GM23338 (cell line): ENCODE data around the gene KLF7. TPM values are rescaled to one million over a fixed set of nuclear protein-coding genes. Genes with fewer than 3 reads are reported as not detected.

Experiments used
- ATAC-seq: fragments of 200-7000 bp; cut with Tn5 transposase; 3 replicates; pipeline ENCODE4 v1.9.1; 2020
- DNase-seq: peaks from one replicate; pipeline ENCODE4 v3.0.0-alpha.2; 2015; ENCODE audit warnings: low spot score
- H2AFZ ChIP-seq: fragments of 200-600 bp; sonication (generic); 2 replicates; pipeline ENCODE4 v1.8.0; 2016; ENCODE audit warnings: antibody characterized with exemption, mild to moderate bottlenecking, moderate library complexity
- H3F3A ChIP-seq: fragments of 200-600 bp; sonication (generic); replicated peaks from 2 replicates; pipeline ENCODE4 v1.8.0; 2017; ENCODE audit warnings: antibody characterized with exemption, mixed run types, low read depth
- H3K27ac ChIP-seq: fragments of 200-600 bp; sonication (generic); 2 replicates; pipeline ENCODE4 v1.6.1; 2016; ENCODE audit warnings: low read depth
- H3K27me3 ChIP-seq: fragments of 200-600 bp; sonication (generic); 2 replicates; pipeline ENCODE4 v1.8.0; 2016; ENCODE audit warnings: mild to moderate bottlenecking, mixed run types, moderate library complexity; ENCODE audit not compliant: insufficient read depth
- H3K36me3 ChIP-seq: fragments of 200-600 bp; sonication (generic); 2 replicates; pipeline ENCODE4 v1.8.0; 2016; ENCODE audit warnings: mild to moderate bottlenecking; ENCODE audit not compliant: insufficient read depth
- H3K4me1 ChIP-seq: fragments of 200-600 bp; sonication (generic); 2 replicates; pipeline ENCODE4 v1.8.0; 2016; ENCODE audit warnings: mild to moderate bottlenecking, moderate library complexity; ENCODE audit not compliant: insufficient read depth
- H3K4me2 ChIP-seq: fragments of 200-600 bp; sonication (generic); 2 replicates; pipeline ENCODE4 v1.7.1; 2017; ENCODE audit warnings: mixed run types
- H3K4me3 ChIP-seq: fragments of 200-600 bp; sonication (generic); 2 replicates; pipeline ENCODE4 v1.6.1; 2016; ENCODE audit warnings: mixed run types
- H3K79me2 ChIP-seq: fragments of 200-600 bp; sonication (generic); replicated peaks from 2 replicates; pipeline ENCODE4 v1.8.0; 2017; ENCODE audit warnings: mild to moderate bottlenecking; ENCODE audit not compliant: insufficient read depth
- H3K9me2 ChIP-seq: fragments of 200-600 bp; sonication (generic); 2 replicates; pipeline ENCODE4 v1.8.0; 2017; ENCODE audit not compliant: insufficient read depth
- H4K20me1 ChIP-seq: fragments of 200-600 bp; sonication (generic); replicated peaks from 2 replicates; pipeline ENCODE4 v1.8.0; 2017; ENCODE audit warnings: mild to moderate bottlenecking; ENCODE audit not compliant: insufficient read depth
- H3K27ac Mint-ChIP-seq: 2 replicates; pipeline ENCODE4 v1.8.0; 2020; ENCODE audit warnings: inconsistent platforms, mild to moderate bottlenecking, moderate library complexity, mixed read lengths
- H3K27me3 Mint-ChIP-seq: 3 replicates; pipeline ENCODE4 v1.8.0; 2022; ENCODE audit warnings: low read depth, mild to moderate bottlenecking, moderate library complexity, mixed read lengths, inconsistent platforms; ENCODE audit not compliant: insufficient read depth, poor library complexity
- H3K36me3 Mint-ChIP-seq: 3 replicates; pipeline ENCODE4 v1.8.0; 2021; ENCODE audit warnings: low read depth, mild to moderate bottlenecking, inconsistent platforms, moderate library complexity, mixed read lengths
- H3K4me1 Mint-ChIP-seq: 3 replicates; pipeline ENCODE4 v1.8.0; 2020; ENCODE audit warnings: mild to moderate bottlenecking, inconsistent platforms, mixed read lengths
- H3K4me3 Mint-ChIP-seq: 3 replicates; pipeline ENCODE4 v1.8.0; 2021; ENCODE audit warnings: moderate library complexity, mild to moderate bottlenecking, inconsistent platforms, mixed read lengths
- H3K9me3 Mint-ChIP-seq: 3 replicates; pipeline ENCODE4 v1.8.0; 2020; ENCODE audit warnings: moderate library complexity, mild to moderate bottlenecking, inconsistent platforms, mixed read lengths
- CREB1 ChIP-seq: fragments of 250-450 bp; sonication (Bioruptor Pico); IDR thresholded peaks from 2 replicates; pipeline ENCODE4 v1.5.0; 2020; ENCODE audit warnings: low read depth, mild to moderate bottlenecking, moderate library complexity
- EZH2 ChIP-seq: fragments of 200-600 bp; sonication (generic); IDR thresholded peaks from one replicate; pipeline ENCODE4 v1.8.0; 2017; ENCODE audit warnings: antibody characterized with exemption, mild to moderate bottlenecking, low read depth; ENCODE audit not compliant: unreplicated experiment
- JUNB ChIP-seq: IDR thresholded peaks from one replicate; pipeline ENCODE4 v1.6.1; 2016; ENCODE audit warnings: antibody characterized with exemption; ENCODE audit not compliant: unreplicated experiment
- POLR2AphosphoS5 ChIP-seq: IDR thresholded peaks from 2 replicates; pipeline ENCODE4 v1.6.1; 2016; ENCODE audit warnings: antibody characterized with exemption, low read depth
- ZNF331 ChIP-seq: fragments of 250-450 bp; sonication (Bioruptor Pico); IDR thresholded peaks from 2 replicates; pipeline ENCODE4 v1.5.0; 2020; ENCODE audit warnings: low read depth, mild to moderate bottlenecking, moderate library complexity
- polyA plus RNA-seq: library from polyadenylated mRNA; unstranded; fragments of >200 nt; fragmentation: Nextera tagmentation; extraction: Ambion mirVana; gene quantifications from 2 replicates; pipeline ENCODE4 v1.2.1, GENCODE V29; 2016
- total RNA-seq: library from RNA; depleted of rRNA; stranded (reverse); fragments of >200 nt; shearing (Covaris generic); gene quantifications from 2 replicates; pipeline ENCODE4 v1.2.3, GENCODE V29; 2014
- TF ChIP-seq, protein P1 (sequence below), 2 experiments: fragments of 200-600 bp in 1 of 2; sonication (generic) in 1 of 2; conservative IDR thresholded peaks; 2 replicates each; pipeline versions ENCODE4 v1.5.1 to v1.6.1; 2016 to 2017; ENCODE audit warnings: antibody characterized with exemption in 2 of 2, low read depth in 2 of 2, mild to moderate bottlenecking in 2 of 2, moderate library complexity in 1 of 2

The KLF7 gene
- total and polyA plus RNA-seq, 2 experiments from 2014 or later: 5.7 to 15.4 TPM

- Mint-ChIP-seq H3K27me3 (no peaks in the 10 kb centered on the region), H3K36me3 (no peaks in the 10 kb centered on the region), H3K4me3 (no peak overlapping the region), H3K9me3 (no peaks in the 10 kb centered on the region), H3K27ac (no peak overlapping the region), H3K4me1 (peaks cover 42% of the 10 kb centered on the region)
- Histone ChIP-seq H3K4me3 (no peak overlapping the region), H3K27ac (no peak overlapping the region), H2AFZ (peak overlapping the region; percentile 40; the same call in 1 of the 2 replicates), H3K36me3 (no peaks in the 10 kb centered on the region), H3K4me2 (no peak overlapping the region), H3K4me1 (peaks cover 30% of the 10 kb centered on the region), H3K27me3 (no peaks in the 10 kb centered on the region), H3F3A (no peaks in the 10 kb centered on the region), H3K79me2 (no peaks in the 10 kb centered on the region), H3K9me2 (peaks cover 13% of the 10 kb centered on the region), H4K20me1 (no peaks in the 10 kb centered on the region)
- TF ChIP-seq ZNF331 (CRISPR knock-in tag) (no peak), JUNB (no peak), POLR2AphosphoS5 (no peak), EZH2 (no peak)
- TF ChIP-seq, protein P1, sequence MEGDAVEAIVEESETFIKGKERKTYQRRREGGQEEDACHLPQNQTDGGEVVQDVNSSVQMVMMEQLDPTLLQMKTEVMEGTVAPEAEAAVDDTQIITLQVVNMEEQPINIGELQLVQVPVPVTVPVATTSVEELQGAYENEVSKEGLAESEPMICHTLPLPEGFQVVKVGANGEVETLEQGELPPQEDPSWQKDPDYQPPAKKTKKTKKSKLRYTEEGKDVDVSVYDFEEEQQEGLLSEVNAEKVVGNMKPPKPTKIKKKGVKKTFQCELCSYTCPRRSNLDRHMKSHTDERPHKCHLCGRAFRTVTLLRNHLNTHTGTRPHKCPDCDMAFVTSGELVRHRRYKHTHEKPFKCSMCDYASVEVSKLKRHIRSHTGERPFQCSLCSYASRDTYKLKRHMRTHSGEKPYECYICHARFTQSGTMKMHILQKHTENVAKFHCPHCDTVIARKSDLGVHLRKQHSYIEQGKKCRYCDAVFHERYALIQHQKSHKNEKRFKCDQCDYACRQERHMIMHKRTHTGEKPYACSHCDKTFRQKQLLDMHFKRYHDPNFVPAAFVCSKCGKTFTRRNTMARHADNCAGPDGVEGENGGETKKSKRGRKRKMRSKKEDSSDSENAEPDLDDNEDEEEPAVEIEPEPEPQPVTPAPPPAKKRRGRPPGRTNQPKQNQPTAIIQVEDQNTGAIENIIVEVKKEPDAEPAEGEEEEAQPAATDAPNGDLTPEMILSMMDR (conservative IDR thresholded peaks at IDR 0.05; ENCODE audit: low read depth in 2 of 2): no peak
- DNase-seq: no peak
- ATAC-seq: no peak
These were observed 121.1 kb downstream of the KLF7 start for GRCh38 chr2:207044379-207045362.

DNA sequence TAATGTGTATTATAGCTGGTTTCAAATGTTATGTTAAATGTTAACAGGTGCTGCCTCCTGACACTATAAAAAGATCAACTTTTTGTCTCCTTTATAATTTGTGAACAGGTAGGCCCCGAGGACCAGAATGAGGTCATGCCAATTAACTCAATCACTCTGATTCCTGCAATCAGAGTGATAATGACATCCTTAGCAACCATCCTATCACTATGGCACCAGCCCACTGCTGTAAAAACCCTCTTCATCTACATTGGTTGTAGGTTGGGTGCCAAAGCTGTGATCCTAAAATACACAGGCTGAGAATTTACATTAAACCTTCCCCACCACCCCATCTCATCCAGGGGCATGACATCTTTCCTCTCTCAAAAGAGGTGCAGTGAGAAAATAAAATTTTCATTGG is 122.9 kb downstream of the KLF7 start:
- H3K4me3 Mint-ChIP-seq: no peak overlapping the region
- Histone ChIP-seq H3K79me2 (no peaks in the 10 kb centered on the region), H3K4me3 (no peak overlapping the region), H3K36me3 (no peaks in the 10 kb centered on the region), H4K20me1 (no peaks in the 10 kb centered on the region), H3K27me3 (no peaks in the 10 kb centered on the region), H3K4me1 (peaks cover 14% of the 10 kb centered on the region), H3K27ac (no peak overlapping the region), H3F3A (0 out of 2 replicates have a peak, but pooled peaks cover 3% of the 10 kb centered on the region), H3K4me2 (no peak overlapping the region), H2AFZ (no peak overlapping the region), H3K9me2 (peaks cover 13% of the 10 kb centered on the region)
- H3K36me3 Mint-ChIP-seq: no peaks in the 10 kb centered on the region
- ATAC-seq: no peak
- H3K9me3 Mint-ChIP-seq: no peaks in the 10 kb centered on the region
- H3K4me1 Mint-ChIP-seq: peaks cover 27% of the 10 kb centered on the region
- no peaks in the 10 kb centered on the region for H3K27me3 Mint-ChIP-seq
- TF ChIP-seq CREB1 (CRISPR knock-in tag) (no peak), JUNB (no peak)
- H3K27ac Mint-ChIP-seq: no peak overlapping the region
- no peak for DNase-seq
